C1 segment of cervical spinal cord (tissue), 14 donors: Measurements from ENCODE around the gene DOCK2.

ENCODE experiments used
- DNase-seq, 14 donors: peaks; one replicate each; lab custom pipeline; 2025; lab: John Stamatoyannopoulos, UW

Gene DOCK2

GRCh38 chr5:169901896-169902295 lies 264.8 kb downstream of the DOCK2 start:
- DNase-seq, result no peak

- no peak for DNase-seq
These were observed 267.0 kb downstream of the DOCK2 start for GRCh38 chr5:169904059-169904458.

DNA sequence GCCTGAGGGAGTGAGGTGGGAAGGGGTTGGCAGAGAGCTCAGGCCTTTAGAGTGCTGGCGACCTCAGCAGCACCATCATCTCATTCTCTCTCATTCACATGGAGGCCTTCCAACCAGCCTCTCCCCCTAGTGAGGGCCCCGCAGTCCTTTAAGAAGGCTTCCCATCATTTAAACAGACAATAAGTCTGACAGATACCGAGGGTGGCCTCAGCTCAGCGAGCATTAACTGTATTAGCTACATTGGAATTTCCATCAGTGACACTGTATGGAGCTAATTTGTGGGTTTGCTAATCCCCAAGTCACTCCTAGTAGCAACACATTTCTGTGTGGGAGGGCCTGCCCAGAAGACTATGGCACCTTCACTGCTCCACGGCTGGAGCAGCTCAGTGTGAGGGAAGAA lies 267.4 kb downstream of the DOCK2 start:
- no peak for DNase-seq

- no peak for DNase-seq
These were observed 267.9 kb downstream of the DOCK2 start for GRCh38 chr5:169905017-169905416.

- DNase-seq, result no peak
These were observed 269.9 kb downstream of the DOCK2 start for GRCh38 chr5:169906745-169907649.

DNA sequence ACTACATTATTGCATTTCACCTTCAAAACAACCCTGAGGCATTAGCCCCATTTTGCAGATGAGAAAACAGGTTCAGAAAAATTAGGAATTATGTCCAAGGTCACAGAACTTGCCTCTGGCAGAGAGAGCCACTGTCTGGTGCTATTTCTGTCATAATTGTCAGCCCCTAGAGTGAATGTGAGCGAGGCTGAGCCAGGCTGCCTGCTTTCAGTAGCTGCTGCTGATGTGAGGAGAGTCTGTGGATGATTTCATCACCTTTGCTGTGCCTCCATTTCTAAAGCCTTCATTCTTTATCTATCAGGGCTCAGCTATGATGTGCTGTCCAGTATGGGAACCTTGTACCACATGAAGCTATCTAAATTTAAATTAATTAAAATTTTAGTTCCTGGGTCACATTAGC lies 271.8 kb downstream of the DOCK2 start:
- DNase-seq, result no peak

GRCh38 chr5:169909945-169910344 lies 272.9 kb downstream of the DOCK2 start:
- DNase-seq, result peak in 3 of 14 donors; percentile 19 to 78 (median 22)

- DNase-seq, result peak in 1 of 14 donors; percentile 63
These were observed 273.3 kb downstream of the DOCK2 start for GRCh38 chr5:169910393-169910792.

DNA sequence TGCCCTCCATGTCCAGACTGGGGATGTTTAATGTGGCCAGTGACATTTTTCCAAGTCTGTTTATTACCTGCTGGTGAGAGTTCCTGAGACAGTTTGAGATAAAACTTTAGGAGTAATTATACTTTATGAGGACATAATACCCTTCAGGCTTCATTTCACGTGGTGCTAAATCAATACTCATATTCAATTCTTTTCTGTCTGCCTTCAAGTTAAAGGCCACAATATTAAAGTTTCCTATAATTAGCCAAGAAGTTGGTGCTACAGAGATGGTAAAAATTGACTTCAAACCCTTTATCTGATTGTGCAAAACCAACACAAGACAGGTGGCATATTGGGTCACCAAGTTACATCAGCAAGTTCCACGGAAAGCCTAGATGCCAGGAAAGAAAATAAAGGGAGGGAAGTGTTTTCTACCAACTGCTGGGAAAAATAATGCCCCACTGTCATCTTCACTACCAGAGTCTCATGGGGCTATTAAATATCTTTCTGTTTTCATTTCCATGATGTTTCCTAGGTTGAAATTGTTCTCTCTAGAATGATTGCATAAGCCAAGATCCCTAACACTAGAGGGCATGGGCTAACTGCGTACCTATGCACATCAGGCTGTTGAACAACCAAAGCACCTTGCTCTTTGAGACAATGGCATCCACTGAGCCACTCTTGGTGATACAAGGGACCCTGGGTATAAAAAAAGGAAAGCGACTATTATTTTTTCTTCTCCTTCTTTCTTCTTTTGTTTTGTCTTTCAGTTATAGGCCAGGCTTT lies 274.6 kb downstream of the DOCK2 start:
- DNase-seq, result no peak

DNA sequence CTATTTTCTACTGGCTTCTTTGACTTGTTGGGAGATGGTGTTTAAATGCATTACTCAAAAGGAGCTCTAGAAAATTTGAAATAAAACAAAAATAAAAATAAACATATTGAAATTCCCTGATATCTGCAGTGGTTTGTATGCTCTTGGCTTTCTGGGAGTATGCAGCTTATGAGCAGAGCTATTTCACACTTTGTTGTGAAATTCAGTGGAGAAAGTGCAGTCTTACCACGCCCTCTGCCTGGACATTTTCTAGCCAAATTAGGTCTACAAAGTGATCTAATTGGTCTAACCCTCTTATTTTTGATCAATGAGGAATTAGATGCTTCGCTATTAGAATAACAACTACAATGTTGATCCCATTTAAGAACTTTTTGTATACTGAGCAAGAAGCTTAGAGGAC lies 276.4 kb downstream of the DOCK2 start:
- no peak for DNase-seq

DNA sequence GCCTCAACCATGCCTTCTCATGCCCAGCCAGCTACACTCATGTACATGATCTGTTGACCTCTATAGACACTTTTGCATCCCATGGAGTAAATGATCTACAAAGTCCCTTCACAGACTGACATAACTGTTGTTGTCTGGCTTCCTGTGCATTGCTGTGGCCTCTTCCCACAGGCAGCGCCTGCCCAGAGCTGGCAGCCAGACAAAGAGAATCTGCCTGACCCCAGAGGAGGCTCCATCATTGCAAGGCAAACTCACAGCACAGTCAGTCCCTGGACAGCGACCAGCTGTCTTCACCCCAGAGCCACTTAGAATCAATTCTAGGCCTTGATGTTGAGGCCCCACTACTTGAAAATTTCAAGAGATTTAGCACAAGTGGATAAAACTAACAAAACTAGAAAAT lies 277.7 kb downstream of the DOCK2 start:
- DNase-seq, result peak in 11 of 14 donors; percentile 11 to 54 (median 38)

DNA sequence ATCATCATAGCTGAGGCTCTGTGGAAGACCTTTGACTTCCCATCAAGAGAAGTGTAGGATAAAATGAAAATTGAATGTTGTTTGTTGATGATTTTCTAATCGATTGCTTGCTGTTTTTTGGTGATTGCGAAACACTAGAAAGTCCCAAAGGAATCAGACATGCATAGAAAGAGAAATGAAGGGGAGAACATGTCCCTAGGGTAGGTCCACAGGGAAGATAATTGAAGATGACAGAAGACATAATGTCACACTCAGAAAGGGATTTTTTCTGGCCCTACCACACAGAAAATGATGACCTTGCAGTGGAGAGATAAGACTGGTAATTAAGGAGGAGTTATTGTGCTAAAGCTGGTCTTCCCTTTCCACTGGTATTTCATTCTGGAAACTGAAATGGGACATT lies 280.4 kb downstream of the DOCK2 start:
- no peak for DNase-seq

DNA sequence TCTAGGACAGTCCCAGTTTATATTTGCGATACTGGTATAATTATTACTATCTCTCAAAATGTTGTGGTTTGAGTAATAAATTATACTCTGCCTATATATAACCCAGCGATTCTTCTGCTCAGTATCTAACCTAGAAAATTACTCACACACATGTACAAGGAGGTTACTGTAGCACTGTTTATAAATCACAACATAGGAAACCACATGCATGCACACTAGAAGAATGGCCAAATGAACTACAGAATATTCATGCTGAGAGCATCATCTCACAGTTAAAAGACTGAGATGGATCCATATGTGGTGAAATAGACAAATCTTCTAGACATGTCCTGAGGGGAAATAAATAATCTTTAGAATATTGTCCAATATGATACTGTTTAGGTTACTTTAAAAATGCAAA lies 281.2 kb downstream of the DOCK2 start:
- no peak for DNase-seq

DNA sequence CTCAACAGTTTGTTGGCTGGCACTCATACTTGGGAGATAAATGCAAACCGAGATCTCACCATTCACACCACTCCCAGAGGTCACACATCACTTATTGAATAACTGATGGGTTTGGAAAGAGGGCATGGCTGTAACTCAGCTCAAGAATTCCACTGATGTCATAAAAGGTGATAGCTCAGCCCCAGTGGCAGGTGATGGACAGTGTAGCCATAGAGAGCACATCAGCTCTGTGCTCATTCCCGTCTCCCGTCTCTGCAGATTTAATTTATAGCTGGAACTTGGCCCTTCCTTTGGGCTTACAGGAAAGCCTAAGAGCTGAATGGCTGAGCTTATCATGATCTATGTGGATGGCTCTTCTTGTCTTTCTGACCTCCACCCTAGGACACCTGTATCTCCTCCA lies 283.4 kb downstream of the DOCK2 start:
- no peak for DNase-seq

DNA sequence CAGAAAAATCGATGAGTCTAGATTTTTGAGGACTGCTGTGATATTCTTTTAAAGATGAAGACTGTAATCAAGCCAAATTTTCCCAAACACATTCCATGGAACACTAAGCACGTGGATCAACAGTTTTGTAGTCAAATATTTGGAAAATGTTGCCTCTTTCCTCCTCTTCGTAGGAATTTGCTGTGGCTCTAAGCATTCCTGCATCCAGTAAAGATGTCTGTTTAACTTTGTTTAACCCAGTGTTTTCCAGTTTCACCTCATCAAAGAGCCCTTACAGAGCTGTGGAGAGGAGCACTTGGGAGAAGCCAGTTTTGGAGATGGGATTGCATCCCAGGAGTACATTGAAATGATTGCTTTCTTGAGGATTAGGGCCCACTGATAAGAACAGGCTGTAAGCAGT lies 284.3 kb downstream of the DOCK2 start:
- no peak for DNase-seq

DNA sequence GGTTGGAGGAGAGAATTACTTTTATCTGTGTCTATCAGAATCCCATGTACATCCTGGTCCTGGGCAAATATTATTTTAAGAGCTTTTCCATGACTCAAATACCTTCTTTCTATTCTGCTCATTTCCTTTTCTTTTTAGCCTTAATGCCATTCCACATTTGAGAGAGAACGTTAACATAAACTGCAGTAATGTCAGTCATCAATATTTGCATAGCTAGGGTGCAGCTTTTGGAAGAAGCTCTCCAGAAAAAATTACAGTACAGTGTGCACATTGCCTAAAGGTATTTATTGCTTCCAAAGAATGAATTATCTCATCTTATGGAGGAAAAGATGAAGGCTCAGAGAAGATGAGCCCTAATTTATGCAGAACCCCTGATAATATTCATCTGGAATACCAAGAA lies 284.9 kb downstream of the DOCK2 start:
- DNase-seq, result no peak

GRCh38 chr5:169922474-169922873 lies 285.4 kb downstream of the DOCK2 start:
- DNase-seq, result no peak

GRCh38 chr5:169923988-169924387 lies 286.9 kb downstream of the DOCK2 start:
- no peak for DNase-seq

DNA sequence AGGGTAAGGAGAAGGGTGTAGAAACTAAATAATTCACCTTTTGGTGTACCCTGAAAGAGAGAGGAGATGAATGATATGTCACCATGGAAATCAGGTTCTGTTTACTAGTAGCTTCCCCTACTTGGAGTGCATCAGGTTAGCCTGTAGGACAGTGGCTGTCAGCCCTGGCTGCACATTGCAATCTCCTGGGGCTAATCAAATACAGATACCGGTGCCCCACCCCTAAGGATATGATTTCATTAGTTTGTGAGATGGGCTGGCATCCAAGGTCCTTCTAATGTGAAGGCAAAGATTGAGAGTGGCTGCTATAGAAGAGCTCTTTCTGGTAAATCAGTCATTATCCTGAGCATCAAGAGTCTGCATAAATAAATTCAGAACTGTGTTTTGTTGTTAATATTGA lies 296.1 kb downstream of the DOCK2 start:
- DNase-seq, result no peak

- DNase-seq, result no peak
These were observed 296.5 kb downstream of the DOCK2 start for GRCh38 chr5:169933616-169934015.

DNA sequence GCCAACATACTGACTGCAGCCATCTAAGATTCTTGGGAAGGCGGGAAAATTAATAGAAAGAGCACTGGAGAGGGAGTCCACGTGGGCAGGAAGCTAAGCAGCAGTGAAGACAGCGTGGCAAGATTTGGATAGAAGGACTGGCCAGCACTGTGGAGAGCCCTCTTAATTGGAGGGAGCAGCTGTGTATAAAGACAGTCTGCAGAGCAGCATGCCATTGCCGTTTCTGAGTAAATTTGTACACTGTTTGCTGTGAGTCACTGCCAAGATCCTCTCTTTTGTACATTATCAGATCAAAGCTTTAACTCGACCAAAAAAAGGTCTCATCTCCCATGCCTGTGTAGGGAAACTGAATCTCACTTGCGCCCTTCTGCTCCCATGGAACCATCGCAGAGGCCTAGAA lies 297.9 kb downstream of the DOCK2 start:
- DNase-seq, result no peak

GRCh38 chr5:169935762-169936161 lies 298.7 kb downstream of the DOCK2 start:
- no peak for DNase-seq

DNA sequence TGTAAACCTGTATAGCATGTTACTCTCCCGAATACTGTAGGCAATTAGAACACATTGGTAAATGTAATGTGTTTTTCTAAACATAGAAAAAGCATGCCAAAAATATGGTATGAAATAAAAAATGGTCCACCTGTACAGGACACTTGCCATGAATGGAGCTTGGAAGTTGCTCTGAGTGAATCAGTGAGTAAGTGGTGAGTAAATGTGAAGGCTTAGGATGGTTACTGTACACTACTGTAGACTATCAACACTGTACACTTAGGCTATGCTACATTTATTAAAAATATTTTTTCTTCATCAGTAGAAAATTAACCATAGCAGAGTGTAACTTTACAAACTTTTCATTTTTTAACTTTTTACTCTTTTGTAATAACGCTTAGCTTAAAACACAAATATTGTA lies 301.4 kb downstream of the DOCK2 start:
- DNase-seq, result no peak
